Islet of Langerhans (tissue), 1 donor: ENCODE results near the gene ADGRG6.

Experiments used
- FAIRE-seq: peaks from one replicate; lab custom pipeline; 2011; peaks lifted over from hg19 to GRCh38; lab: Jason Lieb, UNC

The ADGRG6 gene

DNA sequence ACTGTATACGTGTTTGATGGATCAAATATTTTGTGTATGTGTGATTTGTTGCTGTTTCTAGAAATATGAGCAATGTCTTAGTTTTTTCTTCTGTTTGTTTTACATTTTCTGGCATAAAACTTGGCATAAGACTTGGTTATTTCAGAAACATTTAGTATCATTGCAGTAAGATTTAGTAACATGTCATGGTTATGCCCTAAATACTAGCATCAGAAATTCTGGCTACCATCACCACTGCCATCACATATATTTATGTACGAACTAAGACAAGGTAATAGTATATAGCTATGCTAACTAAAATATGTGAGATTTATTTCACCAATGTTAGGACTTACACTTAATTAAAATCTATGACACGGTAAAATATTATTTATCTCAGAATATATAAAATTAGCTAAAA, 10.3 kb upstream of the ADGRG6 start:
- FAIRE-seq = no peak

DNA sequence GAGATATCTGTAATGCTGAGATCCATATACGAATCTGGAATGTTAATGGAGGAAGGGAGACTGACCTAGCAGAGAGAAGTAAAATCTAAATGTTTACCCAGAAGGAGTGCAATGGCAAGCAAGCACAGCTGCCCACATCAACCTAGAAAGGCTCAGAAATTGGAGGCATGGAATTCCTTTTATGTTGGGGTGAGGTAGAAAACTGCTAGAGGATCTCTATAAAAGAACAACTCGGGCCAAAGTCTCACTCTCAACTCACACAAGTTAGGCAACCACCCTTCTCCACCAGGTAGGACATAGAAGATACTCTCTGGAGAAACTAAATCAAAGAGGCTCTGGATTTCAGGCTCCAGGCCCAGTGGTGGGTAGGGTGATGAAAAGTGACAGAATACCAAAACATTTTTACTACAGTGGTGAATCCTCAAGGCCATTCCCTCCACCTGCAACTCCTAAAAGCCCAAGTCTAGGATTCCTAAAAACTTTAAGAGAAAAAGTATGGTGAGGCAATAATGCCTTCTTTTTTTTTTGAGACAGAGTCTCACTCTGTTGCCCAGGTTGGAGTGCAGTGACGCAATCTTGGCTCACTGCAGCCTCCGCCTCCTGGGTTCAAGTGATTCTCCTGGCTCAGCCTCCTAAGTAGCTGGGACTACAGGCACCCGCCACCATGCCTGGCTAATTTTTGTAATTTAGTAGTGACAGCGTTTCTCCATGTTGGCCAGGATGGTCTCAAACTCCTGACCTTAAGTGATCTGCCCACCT, 9.5 kb upstream of the ADGRG6 start:
- no peak for FAIRE-seq

DNA sequence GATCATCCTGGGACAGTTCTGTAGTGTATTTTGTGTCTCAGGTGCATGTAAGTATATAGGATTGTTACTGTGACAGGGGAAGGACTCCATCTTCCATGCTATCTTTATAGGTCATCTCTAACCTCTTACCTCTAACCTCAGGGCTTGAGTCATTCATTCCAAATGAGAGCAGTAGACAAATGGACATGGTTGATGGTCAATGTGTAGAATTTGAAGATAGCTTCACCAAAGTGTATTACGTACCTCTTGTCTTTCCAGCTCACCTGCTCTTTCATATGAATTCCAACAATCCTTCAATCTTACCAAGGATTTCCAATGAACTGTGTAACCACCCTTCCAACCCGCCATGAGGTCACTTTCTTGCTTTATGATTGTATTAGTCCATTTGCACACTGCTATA, 8.7 kb upstream of the ADGRG6 start:
- FAIRE-seq = no peak

DNA sequence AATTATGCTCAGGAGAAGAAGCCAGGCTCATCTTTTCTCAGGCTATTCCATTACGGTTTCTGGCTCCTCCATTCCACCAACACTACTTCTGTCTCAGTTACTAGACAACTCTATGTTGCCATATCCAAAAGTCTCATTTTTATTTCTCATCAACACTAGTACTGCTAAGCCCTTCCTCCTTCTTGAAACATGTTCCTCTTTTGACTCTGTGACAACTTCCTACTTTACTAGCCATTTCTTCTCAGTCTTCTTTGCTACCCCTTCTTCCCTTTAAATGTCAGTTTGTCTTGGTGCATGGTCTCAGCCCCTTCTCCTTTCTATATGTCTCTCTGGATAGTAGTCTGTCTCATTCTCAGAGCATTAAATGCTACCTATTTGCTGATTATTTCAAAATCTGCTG, 7.1 kb upstream of the ADGRG6 start:
- no peak for FAIRE-seq

DNA sequence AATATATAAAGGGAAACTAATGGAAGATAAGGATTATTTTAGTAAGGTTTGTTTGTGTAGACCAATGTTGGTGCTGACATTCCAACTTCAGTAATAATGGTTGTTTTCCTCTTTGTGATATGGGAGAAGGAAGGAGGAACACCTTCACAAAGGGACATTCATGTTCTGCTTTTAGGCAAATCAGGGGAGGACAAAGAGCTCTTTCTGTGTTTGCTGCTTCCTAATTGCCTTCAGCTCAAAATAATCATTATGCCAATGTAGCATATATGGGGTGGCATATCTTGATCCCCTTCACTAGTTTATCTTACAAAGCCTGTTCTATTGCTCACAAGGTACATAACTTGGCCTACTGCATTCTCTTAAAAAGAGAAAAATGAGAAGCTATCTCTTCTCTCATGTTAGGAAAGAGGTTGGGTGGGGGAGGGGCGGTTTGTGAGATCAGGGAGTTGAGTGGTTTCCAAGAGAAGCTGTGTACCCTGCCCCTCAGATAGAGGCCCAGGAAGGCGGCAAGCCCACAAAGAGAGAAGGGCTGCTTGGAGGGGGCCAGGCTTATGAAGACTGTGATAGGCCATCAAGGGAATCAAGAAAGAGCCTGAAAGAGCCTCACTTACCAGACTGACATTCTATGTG, 4.7 kb upstream of the ADGRG6 start:
- FAIRE-seq = no peak

DNA sequence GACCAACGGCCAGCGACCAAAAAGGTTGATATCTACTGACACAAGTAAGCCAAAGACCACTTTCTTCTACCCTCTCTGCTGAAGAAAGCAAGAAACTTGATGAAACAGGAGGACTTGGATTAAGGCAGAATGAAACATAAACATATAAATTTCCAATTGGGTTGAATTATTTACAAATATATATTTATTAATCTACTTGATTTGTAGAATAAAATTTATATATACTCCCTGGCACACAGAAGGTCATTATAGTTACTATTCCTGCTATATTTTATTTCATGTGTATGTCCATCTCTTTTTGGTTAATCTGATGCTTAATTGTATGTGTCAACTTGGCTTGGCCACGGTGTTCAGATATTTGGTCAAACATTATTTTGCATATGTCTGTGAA, 4.2 kb upstream of the ADGRG6 start:
- no peak for FAIRE-seq

DNA sequence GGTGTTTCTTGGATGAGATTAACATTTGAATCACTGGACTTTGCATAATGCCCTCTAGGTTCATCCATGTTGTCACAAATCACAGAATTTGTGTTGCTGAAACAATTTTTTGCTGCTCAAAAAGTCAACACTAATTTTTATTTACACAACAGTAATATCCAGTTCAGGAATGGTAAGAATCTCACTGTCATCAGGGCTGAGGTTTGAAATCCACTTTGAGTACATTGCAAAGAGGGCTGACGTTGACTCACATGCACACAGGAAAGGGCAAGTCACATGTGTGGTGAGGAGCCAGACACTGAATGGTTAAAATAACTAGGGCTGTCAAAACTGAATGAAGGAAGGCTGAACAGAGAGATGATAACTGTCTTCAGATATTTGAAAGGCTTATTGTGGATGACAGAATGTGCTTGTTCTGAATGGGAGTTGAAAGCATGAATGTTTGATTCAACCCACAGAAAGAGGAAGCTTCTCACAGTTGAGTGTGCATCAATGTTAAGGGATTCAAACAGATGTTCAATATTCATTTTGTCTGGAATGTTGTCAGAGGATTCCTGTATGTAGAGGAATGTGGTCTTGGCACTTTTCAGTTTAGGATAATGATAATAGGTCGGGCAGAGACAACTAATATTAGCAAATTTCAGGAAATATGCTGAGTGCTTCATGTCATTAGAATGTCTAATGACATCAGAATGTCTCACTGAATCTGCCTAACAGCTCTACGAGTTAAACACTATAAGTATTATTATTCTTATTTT, 3.6 kb upstream of the ADGRG6 start:
- FAIRE-seq = no peak

DNA sequence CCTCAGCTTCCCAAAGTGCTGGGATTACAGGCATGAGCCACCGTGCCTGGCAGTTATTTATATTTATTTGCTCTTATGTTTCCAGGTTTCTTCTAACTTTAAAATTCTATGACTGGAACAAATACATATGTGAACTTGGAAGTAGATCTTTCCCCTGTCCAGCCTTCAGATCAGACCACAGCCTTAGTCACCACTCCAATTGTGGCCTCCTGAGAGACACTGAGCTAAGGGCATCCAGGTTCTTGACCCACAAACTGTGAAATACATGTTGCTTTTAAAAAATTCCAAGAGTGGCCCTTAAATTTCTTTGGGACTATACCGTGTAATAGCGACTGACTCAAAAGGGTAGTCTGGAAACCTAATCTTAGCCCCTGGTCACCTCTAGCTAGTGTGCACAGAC, 1.5 kb upstream of the ADGRG6 start:
- no peak for FAIRE-seq

DNA sequence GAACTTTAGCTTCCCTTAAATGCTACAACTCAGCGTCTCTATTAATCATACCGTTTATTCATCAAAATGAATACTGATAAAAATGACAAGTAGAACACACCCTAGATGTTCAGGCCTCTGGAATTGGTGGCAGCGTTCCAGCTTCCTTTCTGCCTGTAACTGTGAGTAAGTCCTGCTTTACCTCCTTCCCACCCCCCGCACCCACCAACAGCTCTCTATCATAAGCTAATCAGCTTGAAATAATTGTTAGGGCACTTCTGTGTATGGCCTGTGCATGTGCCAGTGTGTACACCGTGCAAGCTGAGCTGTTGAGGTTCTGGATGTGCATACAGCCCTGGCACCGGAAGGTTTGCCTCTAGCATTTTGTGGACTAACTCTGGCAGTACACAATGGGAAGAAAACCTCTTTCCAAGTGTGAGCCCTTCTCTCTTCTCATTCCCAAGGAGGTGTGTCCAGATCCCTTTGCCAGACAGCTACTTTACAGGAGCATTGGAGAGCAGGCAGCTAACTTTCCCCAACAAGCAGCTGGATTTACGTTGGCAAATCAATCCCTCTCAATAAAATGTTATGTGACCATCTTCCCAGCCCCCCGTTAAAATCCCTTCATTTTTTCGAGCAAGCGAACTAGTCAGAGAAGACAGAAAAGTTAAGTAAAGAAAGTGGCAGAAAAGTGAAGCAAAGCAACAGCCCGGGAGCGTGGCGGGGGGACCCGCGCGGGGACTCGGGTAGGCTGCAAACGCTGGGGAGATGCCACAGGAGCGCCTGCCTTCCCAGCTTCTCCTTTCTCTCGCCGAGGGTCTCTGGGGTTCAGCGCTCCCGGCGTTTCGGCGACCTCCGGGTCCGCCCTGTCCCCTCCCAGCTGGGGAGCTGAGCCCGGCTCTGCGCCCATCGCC, 803 bp upstream of the ADGRG6 start:
- FAIRE-seq = no peak

DNA sequence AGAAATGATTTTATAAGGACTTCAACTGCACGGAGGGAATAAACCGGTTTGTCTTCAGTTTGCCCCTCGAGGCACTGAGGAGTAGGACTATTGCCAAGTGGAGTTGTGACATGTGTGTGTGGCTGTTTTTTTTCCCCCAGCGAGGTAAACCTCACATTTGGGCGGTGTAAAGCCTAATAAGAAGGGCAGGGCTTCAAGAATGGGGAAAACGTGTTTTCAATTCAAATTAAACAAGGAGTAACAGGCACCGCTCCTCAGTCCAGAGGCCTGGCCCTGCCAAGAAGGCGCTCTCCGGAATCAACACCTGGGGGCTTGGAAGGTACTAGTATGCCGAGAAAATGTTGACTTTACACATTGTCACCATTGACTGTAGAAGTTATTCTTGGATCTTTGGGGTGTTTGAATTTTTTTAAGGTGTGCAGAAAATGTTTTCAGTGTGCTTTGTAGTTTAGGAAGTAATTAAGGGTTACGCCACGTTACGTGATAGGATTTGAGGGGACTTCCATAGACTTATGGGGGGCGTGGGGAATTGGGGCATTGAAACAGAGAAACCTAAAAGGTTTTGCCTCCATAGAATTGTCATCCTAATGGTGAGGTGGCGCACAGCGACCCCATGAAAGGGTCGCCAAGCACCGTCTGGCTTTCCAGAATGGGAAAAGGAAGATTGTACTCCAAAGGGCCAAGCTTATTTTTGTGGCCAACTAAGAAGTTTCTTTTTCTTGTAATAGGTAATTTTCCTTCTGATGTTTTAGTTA, 791 bp downstream of the ADGRG6 start:
- no peak for FAIRE-seq

DNA sequence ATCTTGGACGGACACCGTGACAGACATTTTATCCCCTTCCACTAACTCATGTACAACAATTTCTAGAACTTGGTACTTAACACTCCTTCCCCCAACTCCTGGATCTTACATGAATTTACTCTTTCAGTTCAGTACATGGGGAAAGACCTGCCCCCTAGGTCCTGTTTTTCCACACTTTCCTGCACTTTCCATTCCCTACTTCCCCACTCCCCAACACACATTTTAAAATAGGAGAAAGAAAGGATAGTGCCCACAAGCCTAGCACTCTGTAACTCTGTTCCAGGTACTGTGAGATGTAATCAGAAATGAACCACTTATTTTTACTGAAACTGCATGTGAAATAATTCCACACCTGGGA, 1.3 kb downstream of the ADGRG6 start:
- no peak for FAIRE-seq

DNA sequence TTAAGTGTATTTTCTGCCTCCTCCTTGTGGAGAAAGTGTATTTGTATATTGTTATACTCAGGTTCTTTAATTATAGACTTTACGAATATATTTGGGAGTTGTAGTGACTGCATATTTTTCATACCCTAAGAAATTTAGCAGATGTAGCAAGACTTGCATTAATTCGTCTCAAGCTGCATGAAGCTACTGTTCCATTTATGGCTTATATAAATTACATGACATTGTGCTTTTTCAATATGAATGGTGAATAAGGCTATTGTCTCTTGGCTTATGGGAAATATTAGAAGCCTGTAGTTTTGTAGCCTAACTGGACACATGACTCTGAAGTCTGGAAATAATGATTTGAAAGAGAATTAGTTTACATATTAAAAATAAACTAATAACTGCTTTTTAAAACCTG, 2.4 kb downstream of the ADGRG6 start:
- FAIRE-seq = no peak

DNA sequence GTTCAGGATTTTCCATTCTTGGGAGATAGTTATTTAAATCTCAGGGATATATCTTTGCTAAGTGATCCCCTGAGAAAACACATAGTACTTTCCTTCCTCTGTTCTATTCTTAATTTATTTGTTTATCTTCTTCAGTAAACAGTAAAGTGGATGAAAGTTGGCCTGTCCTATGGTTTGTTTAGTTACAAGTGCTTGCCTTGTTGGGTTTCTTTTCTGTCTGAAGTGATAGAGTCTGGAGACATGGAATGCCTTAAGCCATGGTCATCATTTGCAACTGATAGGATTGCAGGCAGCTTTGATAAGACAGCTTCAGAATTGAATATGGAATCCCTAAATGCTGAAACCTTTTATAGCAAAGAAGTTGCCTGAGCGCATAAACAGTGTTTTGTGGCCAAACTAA, 4.9 kb downstream of the ADGRG6 start:
- FAIRE-seq = no peak

DNA sequence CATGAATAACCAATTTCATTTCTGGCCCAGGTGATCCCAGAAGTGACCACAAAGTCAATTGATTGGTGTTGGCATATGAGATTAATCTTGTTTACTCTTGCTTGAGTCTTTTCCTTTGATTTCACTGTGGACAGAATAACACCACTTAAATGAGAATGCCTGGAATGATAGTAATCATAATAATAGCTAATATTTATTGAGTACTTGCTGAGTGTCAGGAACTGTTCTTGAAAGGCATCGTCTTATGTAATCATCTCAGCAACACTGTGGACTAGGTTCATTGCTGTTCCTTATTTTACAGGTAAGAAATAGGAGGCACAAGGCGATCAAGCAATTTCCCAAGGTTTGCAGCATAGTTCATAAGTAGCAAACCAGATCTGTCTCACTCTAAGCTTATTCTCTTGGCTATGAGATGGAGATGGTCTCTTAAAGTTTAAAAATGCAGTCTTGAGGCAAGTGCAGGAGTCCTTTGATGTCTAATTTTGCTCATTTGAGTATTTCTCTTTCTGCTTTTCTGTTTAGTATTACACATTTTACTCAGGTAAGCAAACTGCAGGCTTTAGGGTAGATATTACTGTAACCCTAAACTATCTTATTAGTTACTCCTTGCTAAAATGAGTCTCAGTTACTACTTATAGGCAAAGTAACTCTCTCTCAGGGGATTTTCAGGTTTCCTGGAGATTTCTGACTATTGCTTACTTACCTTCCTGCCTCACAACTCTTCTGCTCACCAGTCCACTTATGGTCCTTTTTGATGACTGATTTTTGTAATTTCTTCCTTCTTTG, 6.3 kb downstream of the ADGRG6 start:
- no peak for FAIRE-seq

DNA sequence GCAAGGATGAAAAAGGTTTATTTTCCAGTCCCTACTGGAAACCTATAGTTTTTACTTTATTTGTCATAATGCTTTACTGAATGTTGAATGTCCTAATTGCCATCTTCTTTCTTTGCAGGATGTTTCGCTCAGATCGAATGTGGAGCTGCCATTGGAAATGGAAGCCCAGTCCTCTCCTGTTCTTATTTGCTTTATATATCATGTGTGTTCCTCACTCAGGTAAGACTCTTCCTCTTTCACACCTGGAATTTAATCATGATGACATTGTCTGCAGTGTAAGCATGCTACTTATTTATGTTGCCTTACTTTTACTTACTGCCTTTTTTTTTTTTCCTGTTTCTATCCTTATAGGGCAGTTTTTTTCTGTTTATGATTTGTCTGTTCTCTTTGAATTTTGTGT, 7.6 kb downstream of the ADGRG6 start:
- FAIRE-seq = no peak

DNA sequence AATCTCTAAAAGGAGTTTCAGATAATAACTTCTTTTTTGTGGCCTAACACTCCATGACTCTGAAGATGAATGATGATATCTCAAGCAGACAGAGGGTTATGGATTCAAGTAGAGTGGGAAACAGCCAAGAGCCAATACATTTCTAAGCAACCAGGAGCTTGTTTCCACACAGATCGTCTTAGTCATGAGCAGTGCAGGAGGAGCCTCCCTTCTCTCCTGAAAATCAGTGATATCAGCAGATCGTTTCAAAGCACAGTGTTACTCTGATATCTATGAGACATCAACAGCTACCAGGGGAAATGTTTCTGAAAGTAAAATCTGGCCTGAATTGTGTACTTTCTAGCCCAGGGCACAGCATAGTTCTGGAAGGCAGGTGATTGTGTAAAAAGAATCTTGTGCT, 11.5 kb downstream of the ADGRG6 start:
- no peak for FAIRE-seq

DNA sequence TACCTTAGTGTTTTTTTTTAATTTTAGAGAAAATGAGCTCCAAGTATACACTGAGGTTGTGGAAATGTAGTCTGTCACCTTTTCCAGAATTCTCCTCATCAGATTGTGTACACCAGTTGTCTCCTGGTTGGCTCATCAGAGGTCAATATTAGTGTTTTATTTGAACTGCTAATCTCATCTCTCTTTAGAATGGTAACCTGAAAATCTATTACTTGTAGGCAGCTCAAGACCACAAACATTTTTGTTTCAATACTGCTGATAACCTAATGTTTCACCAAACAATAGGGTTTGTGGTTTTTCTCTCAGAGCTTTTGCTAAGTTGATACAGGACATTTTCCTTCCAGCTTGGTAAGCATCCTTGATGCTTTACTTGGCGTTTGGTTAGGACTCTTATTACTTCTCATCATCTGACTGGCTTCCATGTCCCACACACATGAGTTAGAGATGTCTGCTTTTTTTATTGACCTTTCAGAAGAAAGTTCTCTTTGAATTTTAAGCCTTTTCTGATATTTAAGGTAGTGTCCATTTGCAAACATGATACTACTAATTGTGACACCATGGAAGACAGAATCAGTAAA, 15.1 kb downstream of the ADGRG6 start:
- FAIRE-seq = no peak

DNA sequence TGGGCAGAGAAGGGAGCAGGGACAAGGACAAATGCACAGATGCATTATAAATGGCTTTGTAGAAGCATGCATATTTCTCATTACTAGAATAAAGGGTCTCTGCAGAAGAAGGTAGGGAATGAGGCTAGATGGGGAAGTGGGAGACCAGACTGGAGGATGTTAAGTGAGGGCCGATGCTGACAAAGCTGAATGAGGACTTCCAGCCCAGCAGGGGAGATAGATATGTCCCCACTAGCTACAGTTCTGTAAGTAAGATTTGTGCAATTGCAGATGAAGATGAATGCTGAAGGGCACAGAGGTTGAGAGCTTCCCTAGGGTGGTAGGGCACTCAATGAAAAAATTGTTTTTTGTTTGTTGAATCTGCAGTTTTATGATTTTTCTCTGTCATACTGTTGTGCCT, 16.9 kb downstream of the ADGRG6 start:
- FAIRE-seq = no peak

DNA sequence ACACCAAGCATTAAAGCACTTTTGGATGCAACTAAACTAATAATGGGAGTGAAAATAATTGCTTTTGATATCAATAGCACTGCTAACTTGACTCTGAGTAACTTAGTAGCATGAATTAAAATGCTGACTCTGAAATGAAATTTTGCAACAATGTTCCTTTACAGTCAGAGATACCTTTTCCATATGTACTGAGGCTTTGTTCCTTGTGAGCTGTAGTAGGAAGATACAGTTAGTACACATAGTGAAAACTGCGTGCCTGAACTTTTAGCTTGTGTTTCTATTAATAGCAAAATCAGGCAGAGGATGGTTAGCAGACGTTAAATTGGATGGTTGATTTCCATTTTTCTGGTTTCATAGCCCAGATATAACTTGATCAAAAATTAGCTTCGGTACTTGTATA, 18.6 kb downstream of the ADGRG6 start:
- FAIRE-seq = no peak

DNA sequence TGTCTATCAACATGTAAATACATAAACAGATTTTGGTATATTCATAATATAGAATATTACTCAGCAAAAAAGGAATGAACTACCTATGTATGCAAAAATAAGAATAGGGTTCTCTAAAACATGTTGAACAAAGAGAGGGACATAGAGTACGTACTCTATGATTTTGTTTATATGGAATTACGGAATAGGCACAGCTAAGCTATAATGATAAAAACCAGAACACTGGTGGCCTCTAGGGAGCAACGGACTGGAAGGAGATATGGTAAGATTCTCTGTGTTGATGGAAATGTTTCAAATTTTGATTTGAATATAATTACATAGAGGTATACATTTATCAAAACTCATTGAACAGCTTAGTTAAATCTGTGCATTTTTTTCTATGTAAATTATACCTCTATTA, 19.6 kb downstream of the ADGRG6 start:
- no peak for FAIRE-seq

DNA sequence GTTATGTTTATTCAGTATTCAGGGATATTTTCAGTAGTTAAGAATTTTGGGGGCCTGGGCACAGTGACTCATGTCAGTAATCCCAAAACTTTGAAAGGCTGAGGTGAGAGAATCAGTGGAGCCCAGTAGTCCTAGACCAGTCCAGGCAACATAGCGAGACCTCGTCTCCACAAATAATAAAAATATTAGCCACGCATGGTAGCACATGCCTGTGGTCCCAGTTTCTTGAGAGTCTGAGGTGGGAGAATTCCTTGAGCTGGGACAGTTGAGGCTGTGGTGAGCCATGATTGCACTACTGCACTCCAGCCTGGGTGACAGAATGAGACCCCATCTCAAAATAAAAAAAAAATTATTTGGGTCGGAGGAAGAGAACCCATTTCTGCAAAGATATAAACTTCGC, 20.3 kb downstream of the ADGRG6 start:
- FAIRE-seq = no peak
